Suprapubic skin (tissue), 4 donors: ENCODE results near the gene RXRA. TPM values are rescaled to one million over a fixed set of nuclear protein-coding genes. Genes with fewer than 3 reads are reported as not detected.
A peak's percentile ranks its signal among the peaks of the same experiment; 100 is the strongest.

Source experiments
- DNase-seq, 2 donors: peaks; one replicate each; pipeline ENCODE4 v3.0.0-alpha.2; 2019; ENCODE audit warnings: low spot score in 2 of 2
- H3K27ac ChIP-seq: fragments of 200-600 bp; sonication (generic); one replicate; pipeline ENCODE4 v1.5.1; 2019
- H3K27me3 ChIP-seq: fragments of 200-600 bp; sonication (generic); one replicate; pipeline ENCODE4 v1.5.1; 2019
- H3K36me3 ChIP-seq: fragments of 200-600 bp; sonication (generic); one replicate; pipeline ENCODE4 v1.5.1; 2019
- H3K4me1 ChIP-seq: fragments of 200-600 bp; sonication (generic); one replicate; pipeline ENCODE4 v1.5.1; 2019
- H3K4me3 ChIP-seq: fragments of 200-600 bp; sonication (generic); one replicate; pipeline ENCODE4 v1.5.1; 2019; ENCODE audit warnings: mild to moderate bottlenecking
- H3K9me3 ChIP-seq: fragments of 200-600 bp; sonication (generic); one replicate; pipeline ENCODE4 v1.5.1; 2019
- CTCF ChIP-seq, 2 donors: fragments of 200-600 bp in 1 of 2; fragments of 450-650 bp in 1 of 2; sonication (generic) in 1 of 2; IDR thresholded peaks; one replicate each; pipeline ENCODE4 v1.5.1; 2016 to 2019; ENCODE audit warnings: antibody characterized with exemption in 2 of 2, mild to moderate bottlenecking in 1 of 2, moderate library complexity in 1 of 2
- EP300 ChIP-seq: sonication (generic); formaldehyde crosslinking; IDR thresholded peaks from one replicate; pipeline ENCODE4 v1.6.1; 2017; ENCODE audit warnings: antibody characterized with exemption
- POLR2A ChIP-seq, 2 donors: fragments of 450-650 bp; IDR thresholded peaks; one replicate each; pipeline ENCODE4 v1.6.1; 2017; ENCODE audit warnings: antibody characterized with exemption in 2 of 2, mild to moderate bottlenecking in 2 of 2, moderate library complexity in 2 of 2
- POLR2AphosphoS5 ChIP-seq, 3 donors: sonication (generic); formaldehyde crosslinking; IDR thresholded peaks; one replicate each; pipeline ENCODE4 v1.6.1; 2017; ENCODE audit warnings: antibody characterized with exemption in 3 of 3
- WGBS: methylation state at CpG from one replicate; pipeline ENCODE4 v1.1.5; 2018; 5-methylcytosine and 5-hydroxymethylcytosine counted together
- total RNA-seq, 4 donors: library from RNA; depleted of rRNA; stranded (reverse); fragments of >200 nt; gene quantifications; one replicate each; pipeline ENCODE4 v1.1.0, GENCODE V29; 2016

The RXRA gene
- total RNA-seq, 4 donors from 2014 or later, result 165 to 240 (median 185) TPM

GRCh38 chr9:134295101-134295745 is 31.0 kb upstream of the RXRA start:
- Histone ChIP-seq H3K9me3 (no peaks in the 10 kb centered on the region), H3K27ac (peak overlapping the region; percentile 53), H3K36me3 (no peaks in the 10 kb centered on the region), H3K4me3 (no peak overlapping the region), H3K27me3 (no peaks in the 10 kb centered on the region), H3K4me1 (peaks cover 38% of the 10 kb centered on the region)
- no peak for DNase-seq
- WGBS, result 70% methylated on average over 22 of the region's 25 CpGs
- TF ChIP-seq EP300 (no peak), CTCF (IDR thresholded peaks at IDR 0.05) (no peak), POLR2AphosphoS5 (IDR thresholded peaks at IDR 0.05) (no peak), POLR2A (IDR thresholded peaks at IDR 0.05) (no peak)

GRCh38 chr9:134295746-134296250 is 30.5 kb upstream of the RXRA start:
- WGBS, result 89% methylated on average over 12 of the region's 12 CpGs
- no peaks in the 10 kb centered on the region for H3K36me3 ChIP-seq
- TF ChIP-seq EP300 (no peak), POLR2AphosphoS5 (IDR thresholded peaks at IDR 0.05) (no peak), CTCF (IDR thresholded peaks at IDR 0.05) (no peak), POLR2A (IDR thresholded peaks at IDR 0.05) (no peak)
- no peak overlapping the region for H3K27ac ChIP-seq
- H3K4me1 ChIP-seq, result peaks cover 37% of the 10 kb centered on the region
- no peaks in the 10 kb centered on the region for H3K27me3 ChIP-seq
- no peaks in the 10 kb centered on the region for H3K9me3 ChIP-seq
- H3K4me3 ChIP-seq, result no peak overlapping the region
- no peak for DNase-seq

- Histone ChIP-seq H3K27ac (no peak overlapping the region), H3K4me1 (peaks cover 30% of the 10 kb centered on the region), H3K4me3 (no peak overlapping the region), H3K27me3 (no peaks in the 10 kb centered on the region), H3K9me3 (no peaks in the 10 kb centered on the region), H3K36me3 (no peaks in the 10 kb centered on the region)
- 81% methylated on average over 9 of the region's 25 CpGs for WGBS
- no peak for TF ChIP-seq EP300
- no peak for TF ChIP-seq CTCF (IDR thresholded peaks at IDR 0.05)
- no peak for TF ChIP-seq POLR2A (IDR thresholded peaks at IDR 0.05)
- no peak for TF ChIP-seq POLR2AphosphoS5 (IDR thresholded peaks at IDR 0.05)
- no peak for DNase-seq
These were observed 29.8 kb upstream of the RXRA start for GRCh38 chr9:134296301-134297082.

GRCh38 chr9:134297083-134297410 is 29.2 kb upstream of the RXRA start:
- no peak overlapping the region for H3K27ac ChIP-seq
- TF ChIP-seq POLR2AphosphoS5 (IDR thresholded peaks at IDR 0.05), result no peak
- no peak for TF ChIP-seq EP300
- TF ChIP-seq POLR2A (IDR thresholded peaks at IDR 0.05), result no peak
- TF ChIP-seq CTCF (IDR thresholded peaks at IDR 0.05), result no peak
- no peaks in the 10 kb centered on the region for H3K27me3 ChIP-seq
- no peaks in the 10 kb centered on the region for H3K9me3 ChIP-seq
- no peak for DNase-seq
- peaks cover 30% of the 10 kb centered on the region for H3K4me1 ChIP-seq
- 87% methylated on average over 8 of the region's 14 CpGs for WGBS
- no peaks in the 10 kb centered on the region for H3K36me3 ChIP-seq
- no peak overlapping the region for H3K4me3 ChIP-seq

- 96% methylated on average over 6 of the region's 9 CpGs for WGBS
- no peak overlapping the region for H3K4me3 ChIP-seq
- peaks cover 30% of the 10 kb centered on the region for H3K4me1 ChIP-seq
- no peak for TF ChIP-seq EP300
- TF ChIP-seq POLR2AphosphoS5 (IDR thresholded peaks at IDR 0.05), result no peak
- TF ChIP-seq POLR2A (IDR thresholded peaks at IDR 0.05), result no peak
- no peak for TF ChIP-seq CTCF (IDR thresholded peaks at IDR 0.05)
- no peaks in the 10 kb centered on the region for H3K36me3 ChIP-seq
- no peak overlapping the region for H3K27ac ChIP-seq
- no peak for DNase-seq
- H3K27me3 ChIP-seq, result no peaks in the 10 kb centered on the region
- no peaks in the 10 kb centered on the region for H3K9me3 ChIP-seq
These were observed 28.7 kb upstream of the RXRA start for GRCh38 chr9:134297576-134297975.
